NOMO-1 treated with DMSO at 0.1 percent for 48 hours (cell line): ENCODE measurements around the gene ADARB2.

Source experiments
- DNase-seq: peaks from one replicate; lab custom pipeline; 2025; ENCODE audit not compliant: unreplicated experiment; lab: John Stamatoyannopoulos, UW

Gene ADARB2

GRCh38 chr10:1532636-1533035 lies 204.7 kb downstream of the ADARB2 start:
- no peak for DNase-seq

- DNase-seq: no peak
Observed at GRCh38 chr10:1531883-1532597, 205.3 kb downstream of the ADARB2 start.

GRCh38 chr10:1530871-1531517 lies 206.3 kb downstream of the ADARB2 start:
- DNase-seq: no peak

GRCh38 chr10:1529806-1530413 lies 207.4 kb downstream of the ADARB2 start:
- DNase-seq: no peak

- DNase-seq: no peak
Observed at GRCh38 chr10:1527951-1528350, 209.4 kb downstream of the ADARB2 start.

GRCh38 chr10:1526436-1527055 lies 210.8 kb downstream of the ADARB2 start:
- no peak for DNase-seq

- DNase-seq: no peak
Observed at GRCh38 chr10:1525354-1526162, 211.8 kb downstream of the ADARB2 start.

- no peak for DNase-seq
Observed at GRCh38 chr10:1524540-1524939, 212.8 kb downstream of the ADARB2 start.

GRCh38 chr10:1523221-1523620 lies 214.1 kb downstream of the ADARB2 start:
- no peak for DNase-seq

- no peak for DNase-seq
Observed at GRCh38 chr10:1522237-1522636, 215.1 kb downstream of the ADARB2 start.

GRCh38 chr10:1521741-1522140 lies 215.6 kb downstream of the ADARB2 start:
- DNase-seq: no peak

- DNase-seq: no peak
Observed at GRCh38 chr10:1520909-1521565, 216.3 kb downstream of the ADARB2 start.

- DNase-seq: no peak
Observed at GRCh38 chr10:1519391-1519790, 217.9 kb downstream of the ADARB2 start.

- no peak for DNase-seq
Observed at GRCh38 chr10:1517684-1518083, 219.6 kb downstream of the ADARB2 start.

- DNase-seq: no peak
Observed at GRCh38 chr10:1516492-1517165, 220.7 kb downstream of the ADARB2 start.

GRCh38 chr10:1515780-1516491 lies 221.4 kb downstream of the ADARB2 start:
- DNase-seq: no peak

GRCh38 chr10:1515121-1515779 lies 222.1 kb downstream of the ADARB2 start:
- no peak for DNase-seq

GRCh38 chr10:1514681-1515080 lies 222.6 kb downstream of the ADARB2 start:
- no peak for DNase-seq

GRCh38 chr10:1513221-1513620 lies 224.1 kb downstream of the ADARB2 start:
- no peak for DNase-seq
